Activated CD4-positive, alpha-beta T cell treated with anti-CD3 and anti-CD28 coated beads, Interleukin-2, amount 50 U/mL, for 1 hour (primary cell): ENCODE data around the gene BSG.
"Not testable (repeated sequence)": the region's sequence is repeated elsewhere in the genome, so short reads cannot be mapped to it uniquely, and the experiment has no call there.

Experiments
- DNase-seq: peaks from one replicate; pipeline ENCODE4 v3.0.0-alpha.2; 2020

BSG gene

GRCh38 chr19:588741-589692 is 16.6 kb downstream of the BSG start:
- no peak for DNase-seq

- DNase-seq = no peak
These were observed 17.4 kb downstream of the BSG start, which contains the start of gene HCN2 for GRCh38 chr19:589693-590395. TSS of gene HCN2 (plus strand) at chr19:589881. CDS start at chr19:589946, 65 bp downstream.

GRCh38 chr19:590396-590745 is 18.0 kb downstream of the BSG start:
- DNase-seq = peak; percentile 37

- DNase-seq = no peak
These were observed 18.3 kb downstream of the BSG start for GRCh38 chr19:590750-591098.

GRCh38 chr19:591099-591958 is 18.9 kb downstream of the BSG start:
- DNase-seq = no peak

- no peak for DNase-seq
These were observed 19.7 kb downstream of the BSG start for GRCh38 chr19:592101-592500.

GRCh38 chr19:593055-593454 is 20.7 kb downstream of the BSG start:
- no peak for DNase-seq

GRCh38 chr19:593505-593904 is 21.1 kb downstream of the BSG start:
- DNase-seq = no peak

GRCh38 chr19:594265-594870 is 22.0 kb downstream of the BSG start:
- DNase-seq = no peak

- no peak for DNase-seq
These were observed 23.2 kb downstream of the BSG start for GRCh38 chr19:595326-596262.

GRCh38 chr19:596263-596655 is 23.9 kb downstream of the BSG start:
- DNase-seq = no peak

GRCh38 chr19:597406-598315 is 25.3 kb downstream of the BSG start:
- no peak for DNase-seq

GRCh38 chr19:601310-601709 is 28.9 kb downstream of the BSG start:
- DNase-seq = no peak

- no peak for DNase-seq
These were observed 29.4 kb downstream of the BSG start for GRCh38 chr19:601790-602189.

- no peak for DNase-seq
These were observed 30.2 kb downstream of the BSG start for GRCh38 chr19:602391-603301.

GRCh38 chr19:603302-603639 is 30.9 kb downstream of the BSG start:
- not testable (repeated sequence) for DNase-seq

GRCh38 chr19:603779-604178 is 31.4 kb downstream of the BSG start:
- DNase-seq = not testable (repeated sequence)

GRCh38 chr19:604355-604754 is 32.0 kb downstream of the BSG start:
- peak; percentile 27 for DNase-seq
